ENCODE data around the gene TNNT1.
"Not testable (repeated sequence)": the region's sequence is repeated elsewhere in the genome, so short reads cannot be mapped to it uniquely, and the experiment has no call there.

The TNNT1 gene

GRCh38 chr19:55136399-55137102, 12.5 kb downstream of the TNNT1 start:
- DNase-seq = no peak

DNA sequence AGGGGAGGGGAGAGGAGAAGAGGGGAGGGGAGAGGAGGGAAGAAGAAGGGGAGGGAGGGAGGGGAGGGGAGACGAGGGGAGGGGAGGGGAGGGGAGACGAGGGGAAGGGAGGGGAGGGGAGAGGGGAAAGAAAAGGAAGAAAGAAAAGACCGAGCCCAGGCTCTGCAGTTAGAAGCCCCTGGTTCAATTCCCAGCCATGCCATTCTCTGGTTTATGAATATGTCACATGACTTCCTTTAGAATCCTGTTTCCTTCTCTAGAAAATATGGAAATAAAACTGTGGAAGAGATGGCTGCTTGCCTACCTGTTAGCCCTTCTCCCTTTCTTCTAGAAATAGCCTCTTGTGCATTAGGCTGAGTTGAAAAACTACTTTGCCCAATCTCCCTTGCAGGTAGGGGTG, 14.3 kb downstream of the TNNT1 start:
- no peak for DNase-seq

DNA sequence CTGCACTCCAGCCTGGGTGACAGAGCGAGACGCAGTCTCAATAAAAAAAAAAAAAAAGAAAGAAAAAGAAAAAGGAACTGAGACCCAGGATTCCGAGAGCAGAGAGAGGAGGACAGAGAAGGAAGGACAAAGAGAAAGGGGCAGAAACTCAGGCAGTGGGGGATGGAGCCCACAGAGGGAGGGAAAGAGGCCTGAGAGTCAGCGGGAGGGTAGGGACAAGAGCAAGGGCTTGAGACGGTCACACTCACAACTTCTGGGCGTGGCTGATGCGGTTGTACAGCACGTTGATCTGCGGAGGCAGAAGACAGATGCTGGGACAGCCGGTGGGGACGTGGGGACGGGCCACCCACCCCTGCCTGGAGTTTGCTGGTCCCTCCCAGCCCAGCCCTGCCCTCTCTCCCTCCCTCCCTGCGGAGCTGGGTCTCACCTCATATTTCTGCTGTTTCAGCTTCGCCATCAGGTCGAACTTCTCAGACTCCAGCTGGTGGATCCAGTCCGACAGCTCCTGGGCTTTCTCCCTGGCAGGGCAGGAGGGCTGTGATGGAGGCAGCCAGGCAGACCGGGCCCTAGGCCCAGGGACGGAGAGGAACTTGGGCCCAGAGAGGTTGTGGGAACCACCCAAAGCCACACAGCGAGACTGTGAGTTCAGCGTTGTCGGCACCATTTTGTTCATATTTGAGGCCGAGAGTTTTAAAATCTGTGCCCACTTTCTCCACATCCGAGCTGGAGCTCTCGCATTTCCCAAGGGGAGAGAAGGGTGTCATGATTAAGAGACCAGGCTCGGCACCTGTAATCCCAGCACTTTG, 15.2 kb downstream of the TNNT1 start:
- DNase-seq = no peak

GRCh38 chr19:55132453-55133129, 16.4 kb downstream of the TNNT1 start:
- no peak for DNase-seq

GRCh38 chr19:55131421-55131820, 17.6 kb downstream of the TNNT1 start:
- DNase-seq = no peak

DNA sequence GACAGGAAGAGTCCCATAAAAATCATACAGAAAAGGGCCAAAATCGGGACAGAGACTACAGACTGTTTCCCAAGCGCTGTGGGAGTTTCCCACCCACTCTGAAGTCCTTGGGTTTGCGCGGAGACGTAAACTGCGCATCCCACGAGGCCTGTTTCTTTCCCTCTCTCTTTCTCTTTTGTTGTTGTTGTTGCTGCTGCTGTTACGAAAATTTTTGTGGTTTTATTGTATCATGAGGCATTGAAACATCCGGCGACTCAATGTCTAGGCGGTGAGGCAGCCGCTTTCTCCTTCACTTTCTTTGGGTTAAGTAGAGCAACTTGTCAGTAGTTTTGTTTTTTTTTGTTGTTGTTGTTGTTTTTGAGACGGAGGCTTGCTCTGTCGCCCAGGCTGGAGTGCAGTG, 30.0 kb downstream of the TNNT1 start:
- no peak for DNase-seq

DNA sequence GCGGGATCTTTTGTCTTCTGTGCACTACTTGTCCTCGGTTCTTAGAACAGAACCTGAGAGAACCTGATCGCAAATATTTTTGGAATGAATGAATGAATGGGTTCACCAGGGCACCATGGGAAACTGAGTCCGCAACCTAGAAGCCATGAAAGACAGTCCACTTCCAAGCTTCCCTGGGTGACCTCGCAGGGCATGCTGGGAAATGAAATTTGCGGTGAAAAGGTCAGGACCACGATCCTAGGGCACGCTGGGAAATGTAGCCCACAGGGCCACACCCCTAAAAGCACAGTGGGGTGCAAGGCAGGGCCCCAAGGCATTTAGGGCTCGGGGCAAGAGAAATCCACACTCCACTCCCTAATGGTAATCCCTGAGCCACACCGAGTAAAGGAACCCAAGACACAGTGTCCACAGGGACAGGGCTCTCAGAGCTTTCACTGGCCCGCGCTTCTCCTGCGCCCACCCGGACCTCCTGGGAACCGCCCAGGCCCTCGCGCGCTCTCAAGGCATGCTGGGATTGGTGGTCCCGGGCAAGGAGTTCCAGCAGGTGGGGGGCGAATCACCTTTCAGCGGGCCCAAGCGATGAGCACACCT, 30.5 kb downstream of the TNNT1 start:
- no peak for DNase-seq

DNA sequence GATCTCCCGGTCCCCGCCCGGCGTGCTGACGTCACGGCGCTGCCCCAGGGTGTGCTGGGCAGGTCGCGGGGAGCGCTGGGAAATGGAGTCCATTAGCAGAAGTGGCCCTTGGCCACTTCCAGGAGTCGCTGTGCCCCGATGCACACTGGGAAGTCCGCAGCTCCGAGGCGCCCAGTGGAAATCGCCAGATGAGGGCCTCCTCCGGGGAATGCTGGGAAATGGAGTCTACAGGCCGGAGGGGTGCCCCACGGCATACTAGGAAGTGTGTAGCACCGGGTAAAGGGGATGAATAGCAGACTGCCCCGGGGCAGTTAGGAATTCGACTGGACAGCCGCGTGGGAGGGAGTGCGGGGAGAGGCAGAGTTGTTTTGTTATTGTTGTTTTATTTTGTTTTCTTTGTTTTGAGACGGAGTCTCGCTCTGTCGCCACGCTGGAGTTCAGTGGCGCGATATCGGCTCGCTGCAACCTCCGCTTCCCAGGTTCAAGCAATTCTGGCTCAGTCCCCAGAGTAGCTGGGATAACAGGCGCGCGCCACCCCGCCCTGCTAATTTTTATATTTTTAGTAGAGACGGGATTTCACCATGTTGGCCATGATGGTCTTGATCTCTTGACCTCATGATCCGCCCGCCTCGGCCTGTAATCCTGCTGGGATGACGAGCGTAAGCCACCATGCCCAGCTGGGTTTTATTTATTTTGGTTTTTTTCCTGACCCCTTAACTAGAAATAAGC, 31.2 kb downstream of the TNNT1 start:
- DNase-seq = peak; percentile 99

GRCh38 chr19:55116859-55117662, 31.9 kb downstream of the TNNT1 start, which contains the start of gene PPP1R12C:
PPP1R12C (minus strand) TSS chr19:55117637; CDS start chr19:55117543, 94 bp downstream.
- no peak for DNase-seq

DNA sequence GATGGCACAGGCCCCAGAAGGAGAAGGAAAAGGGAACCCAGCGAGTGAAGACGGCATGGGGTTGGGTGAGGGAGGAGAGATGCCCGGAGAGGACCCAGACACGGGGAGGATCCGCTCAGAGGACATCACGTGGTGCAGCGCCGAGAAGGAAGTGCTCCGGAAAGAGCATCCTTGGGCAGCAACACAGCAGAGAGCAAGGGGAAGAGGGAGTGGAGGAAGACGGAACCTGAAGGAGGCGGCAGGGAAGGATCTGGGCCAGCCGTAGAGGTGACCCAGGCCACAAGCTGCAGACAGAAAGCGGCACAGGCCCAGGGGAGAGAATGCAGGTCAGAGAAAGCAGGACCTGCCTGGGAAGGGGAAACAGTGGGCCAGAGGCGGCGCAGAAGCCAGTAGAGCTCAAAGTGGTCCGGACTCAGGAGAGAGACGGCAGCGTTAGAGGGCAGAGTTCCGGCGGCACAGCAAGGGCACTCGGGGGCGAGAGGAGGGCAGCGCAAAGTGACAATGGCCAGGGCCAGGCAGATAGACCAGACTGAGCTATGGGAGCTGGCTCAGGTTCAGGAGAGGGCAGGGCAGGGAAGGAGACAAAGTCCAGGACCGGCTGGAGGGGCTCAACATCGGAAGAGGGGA, 32.7 kb downstream of the TNNT1 start:
- DNase-seq = peak; percentile 66

- no peak for DNase-seq
Observed at GRCh38 chr19:55115446-55116065, 33.5 kb downstream of the TNNT1 start.

- no peak for DNase-seq
Observed at GRCh38 chr19:55114566-55115145, 34.4 kb downstream of the TNNT1 start.

DNA sequence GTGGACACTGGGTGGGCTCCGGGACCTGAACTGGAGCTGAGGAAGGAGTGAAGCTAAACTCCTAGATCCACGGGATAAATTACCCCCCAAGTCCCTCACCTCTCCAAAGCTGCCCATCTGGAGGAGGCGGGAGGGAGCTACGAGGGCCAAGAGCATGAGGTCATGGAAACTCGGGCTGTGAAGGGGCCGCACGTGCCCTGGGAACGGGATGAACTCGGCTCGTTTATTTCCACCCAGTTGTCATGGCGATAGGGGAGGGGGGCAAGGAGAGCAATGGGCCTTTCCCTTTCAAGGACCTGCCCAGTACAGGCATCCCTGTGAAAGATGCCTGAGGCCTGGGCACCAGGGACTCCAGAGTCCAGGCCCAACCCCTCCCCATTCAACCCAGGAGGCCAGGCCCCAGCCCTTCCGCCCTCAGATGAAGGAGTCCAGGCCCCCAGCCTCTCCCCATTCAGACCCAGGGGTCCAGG, 35.4 kb downstream of the TNNT1 start:
- DNase-seq = peak; percentile 63

- DNase-seq = no peak
Observed at GRCh38 chr19:55112777-55113569, 36.0 kb downstream of the TNNT1 start.

- no peak for DNase-seq
Observed at GRCh38 chr19:55112246-55112776, 36.7 kb downstream of the TNNT1 start.

DNA sequence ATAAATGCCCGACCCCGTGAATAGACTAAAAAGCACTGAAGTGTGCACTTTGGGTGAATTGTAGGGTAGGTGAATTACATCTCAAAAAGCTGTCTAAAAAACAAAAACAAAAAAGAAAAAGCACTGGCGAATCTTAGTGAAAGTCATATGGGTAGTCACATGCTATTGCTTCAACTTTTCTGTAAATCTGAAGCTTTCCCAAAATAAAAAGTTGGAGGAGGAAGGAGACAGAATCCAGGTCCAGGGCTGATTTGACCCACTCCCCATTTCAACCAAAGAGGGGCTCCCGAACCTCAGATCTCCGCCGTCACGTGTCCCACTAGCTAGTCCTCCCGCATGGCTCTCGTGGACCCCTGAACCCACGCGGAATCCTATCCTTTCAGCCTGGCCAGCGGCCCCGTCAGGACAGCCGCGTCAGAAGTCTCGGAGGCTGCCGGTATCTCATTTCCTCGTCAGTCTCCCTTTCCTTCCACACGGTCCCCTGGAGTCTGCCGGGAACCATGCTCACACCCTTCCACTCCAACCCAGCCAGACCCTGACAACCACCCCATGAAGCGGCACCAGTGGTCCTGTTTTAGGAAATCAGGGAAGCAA, 37.7 kb downstream of the TNNT1 start:
- DNase-seq = no peak

GRCh38 chr19:55109527-55110291, 39.3 kb downstream of the TNNT1 start:
- no peak for DNase-seq

GRCh38 chr19:55107252-55107651, 41.8 kb downstream of the TNNT1 start:
- not testable (repeated sequence) for DNase-seq

Data from HCEC 1CT (cell line).